ENCODE measurements around the gene USP2.

USP2 gene

GRCh38 chr11:119418759-119419158 is 37.3 kb upstream of the USP2 start:
- POLR2A ChIA-PET = no interaction called here
- Histone ChIP-seq H3K27me3 (replicated peaks in 2 of 5; ENCODE audit: control insufficient read depth in 4 of 5, insufficient read depth in 5 of 5, low read length in 4 of 5) (peaks cover 7 to 42% (median 10%) of the 10 kb centered on the region in 5 experiments), H3K4me3 (ENCODE audit: control insufficient read depth in 1 of 7, extremely low read depth in 1 of 7, insufficient read depth in 4 of 7, low read depth in 2 of 7, low read length in 6 of 7) (no peak overlapping the region), H3K4me1 (ENCODE audit: control extremely low read depth in 1 of 4, control insufficient read depth in 4 of 4, insufficient read depth in 4 of 4, low read length in 3 of 4) (peaks cover 0 to 20% (median 17%) of the 10 kb centered on the region in 4 experiments), H3K36me3 (ENCODE audit: control insufficient read depth in 4 of 4, insufficient read depth in 4 of 4, low read length in 3 of 4) (no peaks in the 10 kb centered on the region), H3K27ac (ENCODE audit: insufficient read depth in 1 of 2, low read depth in 1 of 2, low read length in 2 of 2, poor library complexity in 1 of 2, severe bottlenecking in 2 of 2) (no peak overlapping the region), H3K9me3 (ENCODE audit: control extremely low read depth in 1 of 5, control insufficient read depth in 4 of 5, insufficient read depth in 2 of 5, low read depth in 1 of 5, low read length in 4 of 5) (no peaks in the 10 kb centered on the region)
- CTCF ChIA-PET = no interaction called here
- WGBS (ENCODE audit: insufficient coverage) = 100% methylated on average over 3 of the region's 4 CpGs
- no peak for DNase-seq

- ChIA-PET CTCF (interaction anchor here (0.9 kb wide), 1 partner anchor 57 kb away, joined by 3 read pairs; no protein-coding TSS in a partner anchor), POLR2A (no interaction called here)
- no peaks in the 10 kb centered on the region for H3K36me3 ChIP-seq (ENCODE audit: control insufficient read depth in 4 of 4, insufficient read depth in 4 of 4, low read length in 3 of 4)
- DNase-seq = no peak
- peaks cover 0 to 15% (median 13%) of the 10 kb centered on the region in 4 experiments for H3K4me1 ChIP-seq (ENCODE audit: control extremely low read depth in 1 of 4, control insufficient read depth in 4 of 4, insufficient read depth in 4 of 4, low read length in 3 of 4)
- WGBS (ENCODE audit: insufficient coverage) = 93% methylated on average over 17 of the region's 19 CpGs
- H3K27me3 ChIP-seq (replicated peaks in 2 of 5; ENCODE audit: control insufficient read depth in 4 of 5, insufficient read depth in 5 of 5, low read length in 4 of 5) = peaks cover 6 to 34% (median 7%) of the 10 kb centered on the region in 5 experiments
- H3K4me3 ChIP-seq (ENCODE audit: control insufficient read depth in 1 of 7, extremely low read depth in 1 of 7, insufficient read depth in 4 of 7, low read depth in 2 of 7, low read length in 6 of 7) = no peak overlapping the region
- H3K27ac ChIP-seq (ENCODE audit: insufficient read depth in 1 of 2, low read depth in 1 of 2, low read length in 2 of 2, poor library complexity in 1 of 2, severe bottlenecking in 2 of 2) = no peak overlapping the region
- H3K9me3 ChIP-seq (ENCODE audit: control extremely low read depth in 1 of 5, control insufficient read depth in 4 of 5, insufficient read depth in 2 of 5, low read depth in 1 of 5, low read length in 4 of 5) = no peaks in the 10 kb centered on the region
These were observed 36.4 kb upstream of the USP2 start for GRCh38 chr11:119417726-119418540.

- Histone ChIP-seq H3K4me3 (ENCODE audit: control insufficient read depth in 1 of 7, extremely low read depth in 1 of 7, insufficient read depth in 4 of 7, low read depth in 2 of 7, low read length in 6 of 7) (no peak overlapping the region), H3K36me3 (ENCODE audit: control insufficient read depth in 4 of 4, insufficient read depth in 4 of 4, low read length in 3 of 4) (no peaks in the 10 kb centered on the region), H3K27me3 (replicated peaks in 2 of 5; ENCODE audit: control insufficient read depth in 4 of 5, insufficient read depth in 5 of 5, low read length in 4 of 5) (peaks cover 6 to 23% (median 7%) of the 10 kb centered on the region in 5 experiments), H3K9me3 (ENCODE audit: control extremely low read depth in 1 of 5, control insufficient read depth in 4 of 5, insufficient read depth in 2 of 5, low read depth in 1 of 5, low read length in 4 of 5) (peaks cover 0 to 6% (median 0%) of the 10 kb centered on the region in 5 experiments), H3K4me1 (ENCODE audit: control extremely low read depth in 1 of 4, control insufficient read depth in 4 of 4, insufficient read depth in 4 of 4, low read length in 3 of 4) (peaks cover 0 to 5% (median 2%) of the 10 kb centered on the region in 4 experiments), H3K27ac (ENCODE audit: insufficient read depth in 1 of 2, low read depth in 1 of 2, low read length in 2 of 2, poor library complexity in 1 of 2, severe bottlenecking in 2 of 2) (no peak overlapping the region)
- ChIA-PET POLR2A (no interaction called here), CTCF (interaction anchor here (0.7 kb wide), 1 partner anchor 64 kb away, joined by 3 read pairs; no protein-coding TSS in a partner anchor)
- no peak for DNase-seq
- WGBS (ENCODE audit: insufficient coverage) = 98% methylated on average over 6 of the region's 16 CpGs
These were observed 35.4 kb upstream of the USP2 start for GRCh38 chr11:119416606-119417580.

DNA sequence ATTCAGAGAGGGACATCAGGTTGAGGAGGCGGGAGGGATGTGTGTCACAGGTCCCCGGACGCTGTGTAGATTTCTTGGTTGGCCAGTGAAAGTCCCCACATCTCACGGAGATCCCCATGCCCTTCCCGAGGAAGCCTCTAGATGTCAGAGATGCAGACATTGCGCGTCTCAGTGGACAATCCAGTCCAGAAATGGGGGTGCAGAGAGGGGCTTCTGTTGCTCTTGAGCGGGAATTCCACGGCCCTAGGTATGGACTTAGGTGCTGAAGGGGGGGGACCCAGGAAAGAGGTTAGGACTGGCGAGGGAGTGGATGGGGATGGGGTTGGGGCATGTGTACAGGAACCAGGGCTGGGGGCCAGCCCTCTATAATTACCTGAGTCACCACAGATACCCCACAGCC is 34.5 kb upstream of the USP2 start:
- no peaks in the 10 kb centered on the region for H3K4me1 ChIP-seq (ENCODE audit: control extremely low read depth in 1 of 4, control insufficient read depth in 4 of 4, insufficient read depth in 4 of 4, low read length in 3 of 4)
- 100% methylated on average over 5 of the region's 10 CpGs for WGBS (ENCODE audit: insufficient coverage)
- peaks cover under 1 to 14% (median 4%) of the 10 kb centered on the region in 5 experiments for H3K27me3 ChIP-seq (replicated peaks in 2 of 5; ENCODE audit: control insufficient read depth in 4 of 5, insufficient read depth in 5 of 5, low read length in 4 of 5)
- H3K9me3 ChIP-seq (ENCODE audit: control extremely low read depth in 1 of 5, control insufficient read depth in 4 of 5, insufficient read depth in 2 of 5, low read depth in 1 of 5, low read length in 4 of 5) = peaks cover 0 to 6% (median 0%) of the 10 kb centered on the region in 5 experiments
- no peak overlapping the region for H3K27ac ChIP-seq (ENCODE audit: insufficient read depth in 1 of 2, low read depth in 1 of 2, low read length in 2 of 2, poor library complexity in 1 of 2, severe bottlenecking in 2 of 2)
- DNase-seq = no peak
- no peak overlapping the region for H3K4me3 ChIP-seq (ENCODE audit: control insufficient read depth in 1 of 7, extremely low read depth in 1 of 7, insufficient read depth in 4 of 7, low read depth in 2 of 7, low read length in 6 of 7)
- CTCF ChIA-PET = no interaction called here
- no peaks in the 10 kb centered on the region for H3K36me3 ChIP-seq (ENCODE audit: control insufficient read depth in 4 of 4, insufficient read depth in 4 of 4, low read length in 3 of 4)
- POLR2A ChIA-PET = no interaction called here

DNA sequence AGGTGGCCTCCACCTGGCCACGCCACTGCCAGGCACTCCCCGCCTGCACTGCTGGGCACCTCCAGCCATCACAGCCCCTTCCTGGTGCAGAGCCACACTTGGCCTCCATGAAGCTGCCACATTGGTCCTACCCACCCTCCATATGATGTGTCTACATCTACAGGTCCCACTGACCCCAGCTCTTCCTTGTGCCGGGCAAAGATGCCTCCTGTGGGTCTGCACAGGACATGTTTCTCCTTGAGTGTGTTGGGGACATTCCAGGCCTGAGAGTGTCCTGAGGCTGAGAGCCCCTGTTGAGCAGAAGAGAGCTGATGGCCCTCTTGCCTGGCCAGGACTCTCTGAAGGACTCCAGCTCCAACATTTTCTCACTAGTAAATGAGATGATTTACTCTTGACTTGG is 34.0 kb upstream of the USP2 start:
- Histone ChIP-seq H3K27me3 (replicated peaks in 2 of 5; ENCODE audit: control insufficient read depth in 4 of 5, insufficient read depth in 5 of 5, low read length in 4 of 5) (peaks cover 0 to 10% (median 0%) of the 10 kb centered on the region in 5 experiments), H3K36me3 (ENCODE audit: control insufficient read depth in 4 of 4, insufficient read depth in 4 of 4, low read length in 3 of 4) (no peaks in the 10 kb centered on the region), H3K27ac (ENCODE audit: insufficient read depth in 1 of 2, low read depth in 1 of 2, low read length in 2 of 2, poor library complexity in 1 of 2, severe bottlenecking in 2 of 2) (no peak overlapping the region), H3K9me3 (ENCODE audit: control extremely low read depth in 1 of 5, control insufficient read depth in 4 of 5, insufficient read depth in 2 of 5, low read depth in 1 of 5, low read length in 4 of 5) (peaks cover 0 to 6% (median 0%) of the 10 kb centered on the region in 5 experiments), H3K4me3 (ENCODE audit: control insufficient read depth in 1 of 7, extremely low read depth in 1 of 7, insufficient read depth in 4 of 7, low read depth in 2 of 7, low read length in 6 of 7) (no peak overlapping the region), H3K4me1 (ENCODE audit: control extremely low read depth in 1 of 4, control insufficient read depth in 4 of 4, insufficient read depth in 4 of 4, low read length in 3 of 4) (no peaks in the 10 kb centered on the region)
- POLR2A ChIA-PET = no interaction called here
- CTCF ChIA-PET = no interaction called here
- DNase-seq = no peak
- WGBS (ENCODE audit: insufficient coverage) = 100% methylated on average over 3 of the region's 3 CpGs

- no peak overlapping the region for H3K4me3 ChIP-seq (ENCODE audit: control insufficient read depth in 1 of 7, extremely low read depth in 1 of 7, insufficient read depth in 4 of 7, low read depth in 2 of 7, low read length in 6 of 7)
- no peak for DNase-seq
- peaks cover 0 to 6% (median 0%) of the 10 kb centered on the region in 5 experiments for H3K9me3 ChIP-seq (ENCODE audit: control extremely low read depth in 1 of 5, control insufficient read depth in 4 of 5, insufficient read depth in 2 of 5, low read depth in 1 of 5, low read length in 4 of 5)
- no peak overlapping the region for H3K27ac ChIP-seq (ENCODE audit: insufficient read depth in 1 of 2, low read depth in 1 of 2, low read length in 2 of 2, poor library complexity in 1 of 2, severe bottlenecking in 2 of 2)
- CTCF ChIA-PET = no interaction called here
- POLR2A ChIA-PET = no interaction called here
- peaks cover 0 to 2% (median 0%) of the 10 kb centered on the region in 5 experiments for H3K27me3 ChIP-seq (replicated peaks in 2 of 5; ENCODE audit: control insufficient read depth in 4 of 5, insufficient read depth in 5 of 5, low read length in 4 of 5)
- H3K4me1 ChIP-seq (ENCODE audit: control extremely low read depth in 1 of 4, control insufficient read depth in 4 of 4, insufficient read depth in 4 of 4, low read length in 3 of 4) = no peaks in the 10 kb centered on the region
- no peaks in the 10 kb centered on the region for H3K36me3 ChIP-seq (ENCODE audit: control insufficient read depth in 4 of 4, insufficient read depth in 4 of 4, low read length in 3 of 4)
These were observed 33.2 kb upstream of the USP2 start for GRCh38 chr11:119414734-119415133.
